Measurements from ENCODE around the gene PCED1B.

DNA sequence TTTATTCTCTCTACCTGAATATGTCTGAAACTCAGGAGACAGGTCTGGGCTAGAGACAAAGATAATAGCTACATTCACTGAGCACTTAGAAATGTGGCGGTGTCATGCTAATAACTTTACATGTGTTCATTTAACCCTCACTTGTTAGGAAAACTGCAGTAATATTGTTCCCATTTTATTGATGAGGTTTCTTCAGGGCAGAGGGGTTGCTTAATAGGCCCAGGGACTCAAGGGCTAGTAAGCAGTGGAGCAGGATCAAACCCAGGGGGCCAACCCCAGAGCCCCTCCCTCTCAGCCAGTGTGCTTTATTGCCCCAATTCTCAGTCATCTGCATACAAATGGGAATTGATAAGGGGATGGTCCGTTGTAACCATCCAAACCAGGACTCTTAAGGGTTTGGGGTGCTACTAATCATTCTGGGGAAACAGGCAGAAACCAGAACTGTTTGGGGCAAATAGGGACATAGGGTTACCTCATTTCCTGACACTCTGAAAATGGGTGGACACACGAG is 143.2 kb downstream of the PCED1B start:
- TF ChIP-seq, protein P1, sequence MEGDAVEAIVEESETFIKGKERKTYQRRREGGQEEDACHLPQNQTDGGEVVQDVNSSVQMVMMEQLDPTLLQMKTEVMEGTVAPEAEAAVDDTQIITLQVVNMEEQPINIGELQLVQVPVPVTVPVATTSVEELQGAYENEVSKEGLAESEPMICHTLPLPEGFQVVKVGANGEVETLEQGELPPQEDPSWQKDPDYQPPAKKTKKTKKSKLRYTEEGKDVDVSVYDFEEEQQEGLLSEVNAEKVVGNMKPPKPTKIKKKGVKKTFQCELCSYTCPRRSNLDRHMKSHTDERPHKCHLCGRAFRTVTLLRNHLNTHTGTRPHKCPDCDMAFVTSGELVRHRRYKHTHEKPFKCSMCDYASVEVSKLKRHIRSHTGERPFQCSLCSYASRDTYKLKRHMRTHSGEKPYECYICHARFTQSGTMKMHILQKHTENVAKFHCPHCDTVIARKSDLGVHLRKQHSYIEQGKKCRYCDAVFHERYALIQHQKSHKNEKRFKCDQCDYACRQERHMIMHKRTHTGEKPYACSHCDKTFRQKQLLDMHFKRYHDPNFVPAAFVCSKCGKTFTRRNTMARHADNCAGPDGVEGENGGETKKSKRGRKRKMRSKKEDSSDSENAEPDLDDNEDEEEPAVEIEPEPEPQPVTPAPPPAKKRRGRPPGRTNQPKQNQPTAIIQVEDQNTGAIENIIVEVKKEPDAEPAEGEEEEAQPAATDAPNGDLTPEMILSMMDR (conservative IDR thresholded peaks at IDR 0.05 in 1 of 2, IDR thresholded peaks at IDR 0.05 in 1 of 2; ENCODE audit: extremely low read depth in 1 of 2, insufficient read depth in 1 of 2, low read depth in 1 of 2, low read length in 2 of 2): no peak
- no peak for TF ChIP-seq EZH2 (IDR thresholded peaks at IDR 0.05; ENCODE audit: borderline replicate concordance, low read length)

Data from mammary epithelial cell (primary cell).